ENCODE measurements around the gene C1orf122.
"Not testable (repeated sequence)": the region's sequence is repeated elsewhere in the genome, so short reads cannot be mapped to it uniquely, and the experiment has no call there.

C1orf122 gene

GRCh38 chr1:37767488-37767887, 40.1 kb upstream of the C1orf122 start:
- no peak for TF ChIP-seq ZNF565 (CRISPR knock-in tag; conservative IDR thresholded peaks at IDR 0.05; ENCODE audit: low read depth)
- TF ChIP-seq TCF4 (CRISPR knock-in tag; IDR thresholded peaks at IDR 0.05; ENCODE audit: borderline replicate concordance) = no peak
- TF ChIP-seq RARB (CRISPR knock-in tag; IDR thresholded peaks at IDR 0.05) = no peak
- no peak for TF ChIP-seq PPARA (CRISPR knock-in tag; IDR thresholded peaks at IDR 0.05; ENCODE audit: borderline replicate concordance)
- TF ChIP-seq POU6F1 (CRISPR knock-in tag; IDR thresholded peaks at IDR 0.05; ENCODE audit: borderline replicate concordance, low read depth) = no peak
- TF ChIP-seq CSDC2 (CRISPR knock-in tag; IDR thresholded peaks at IDR 0.05) = no peak
- no peak for TF ChIP-seq CSRNP3 (CRISPR knock-in tag; IDR thresholded peaks at IDR 0.05)
- TF ChIP-seq ZNF70 (CRISPR knock-in tag; IDR thresholded peaks at IDR 0.05) = no peak
- no peak for TF ChIP-seq ISL1 (CRISPR knock-in tag; IDR thresholded peaks at IDR 0.05)
- no peak for TF ChIP-seq PATZ1 (CRISPR knock-in tag; IDR thresholded peaks at IDR 0.05; ENCODE audit: borderline replicate concordance)
- TF ChIP-seq GLIS3 (CRISPR knock-in tag; IDR thresholded peaks at IDR 0.05) = no peak
- TF ChIP-seq TSHZ2 (CRISPR knock-in tag; IDR thresholded peaks at IDR 0.05) = no peak
- no peak for TF ChIP-seq ZFP3 (CRISPR knock-in tag; IDR thresholded peaks at IDR 0.05)
- no peak for TF ChIP-seq SNAI2 (CRISPR knock-in tag; IDR thresholded peaks at IDR 0.05)
- TF ChIP-seq ZC3H10 (CRISPR knock-in tag; IDR thresholded peaks at IDR 0.05) = no peak
- TF ChIP-seq ARNTL (CRISPR knock-in tag; IDR thresholded peaks at IDR 0.05; ENCODE audit: borderline replicate concordance, low read depth) = no peak
- TF ChIP-seq OSR1 (CRISPR knock-in tag; IDR thresholded peaks at IDR 0.05) = no peak
- TF ChIP-seq ESRRG (CRISPR knock-in tag; IDR thresholded peaks at IDR 0.05) = no peak
- ATAC-seq = no peak

- ATAC-seq = not testable (repeated sequence)
These were observed 36.1 kb upstream of the C1orf122 start for GRCh38 chr1:37771440-37771839.

- no peak for ATAC-seq
- TF ChIP-seq CREB5 (CRISPR knock-in tag; IDR thresholded peaks at IDR 0.05; ENCODE audit: low read depth) (no peak), SNAI2 (CRISPR knock-in tag; IDR thresholded peaks at IDR 0.05) (no peak), TCF4 (CRISPR knock-in tag; IDR thresholded peaks at IDR 0.05; ENCODE audit: borderline replicate concordance) (no peak), TOX (CRISPR knock-in tag; IDR thresholded peaks at IDR 0.05; ENCODE audit: borderline replicate concordance) (no peak), RARB (CRISPR knock-in tag; IDR thresholded peaks at IDR 0.05) (no peak), GLIS3 (CRISPR knock-in tag; IDR thresholded peaks at IDR 0.05) (no peak), PPARA (CRISPR knock-in tag; IDR thresholded peaks at IDR 0.05; ENCODE audit: borderline replicate concordance) (no peak), BACH2 (CRISPR knock-in tag; IDR thresholded peaks at IDR 0.05; ENCODE audit: borderline replicate concordance) (no peak), ESRRG (CRISPR knock-in tag; IDR thresholded peaks at IDR 0.05) (no peak), ARNTL (CRISPR knock-in tag; IDR thresholded peaks at IDR 0.05; ENCODE audit: borderline replicate concordance, low read depth) (no peak), ZC3H10 (CRISPR knock-in tag; IDR thresholded peaks at IDR 0.05) (no peak), CSRNP3 (CRISPR knock-in tag; IDR thresholded peaks at IDR 0.05) (no peak)
These were observed 30.6 kb upstream of the C1orf122 start for GRCh38 chr1:37776946-37777516.
